NCI-H2107 treated with DMSO at 0.1 percent for 48 hours (cell line): ENCODE results near the gene SLCO4A1.
"Not testable (repeated sequence)": the region's sequence is repeated elsewhere in the genome, so short reads cannot be mapped to it uniquely, and the experiment has no call there.

ENCODE experiments used
- DNase-seq: peaks from one replicate; lab custom pipeline; 2025; ENCODE audit not compliant: unreplicated experiment; lab: John Stamatoyannopoulos, UW

The SLCO4A1 gene

DNA sequence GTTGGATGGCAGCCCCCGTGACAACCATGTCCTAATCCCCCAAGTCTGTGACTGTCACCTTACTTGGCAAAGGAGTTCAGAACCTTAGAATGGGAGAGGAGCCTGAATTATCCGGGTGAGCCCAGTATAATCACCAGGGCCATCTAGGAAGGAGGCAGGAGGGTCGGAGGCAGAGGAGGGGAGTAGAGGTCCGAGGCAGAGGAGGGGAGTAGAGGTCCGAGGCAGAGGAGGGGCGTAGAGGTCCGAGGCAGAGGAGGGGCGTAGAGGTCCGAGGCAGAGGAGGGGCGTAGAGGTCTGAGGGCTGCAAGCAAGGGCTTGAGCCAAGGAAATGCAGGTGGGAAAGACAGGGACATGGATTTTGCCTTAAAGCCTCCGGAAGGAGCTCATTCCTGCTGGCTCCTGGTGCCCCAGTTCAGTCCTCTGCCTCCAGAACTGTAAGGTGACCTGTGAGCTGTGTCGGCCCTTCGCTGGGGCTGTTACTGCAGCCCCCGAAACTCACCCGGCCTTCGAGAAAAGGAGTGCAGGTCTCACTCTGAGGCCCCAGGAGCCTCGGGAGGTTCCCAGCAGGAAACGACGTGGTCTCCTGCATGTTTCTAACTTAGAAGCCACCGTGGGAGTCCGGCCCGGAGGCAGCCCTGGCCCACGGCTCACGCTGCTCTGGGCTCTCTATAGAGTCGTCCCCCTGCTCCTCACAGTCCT lies 20.0 kb upstream of the SLCO4A1 start:
- no peak for DNase-seq

DNA sequence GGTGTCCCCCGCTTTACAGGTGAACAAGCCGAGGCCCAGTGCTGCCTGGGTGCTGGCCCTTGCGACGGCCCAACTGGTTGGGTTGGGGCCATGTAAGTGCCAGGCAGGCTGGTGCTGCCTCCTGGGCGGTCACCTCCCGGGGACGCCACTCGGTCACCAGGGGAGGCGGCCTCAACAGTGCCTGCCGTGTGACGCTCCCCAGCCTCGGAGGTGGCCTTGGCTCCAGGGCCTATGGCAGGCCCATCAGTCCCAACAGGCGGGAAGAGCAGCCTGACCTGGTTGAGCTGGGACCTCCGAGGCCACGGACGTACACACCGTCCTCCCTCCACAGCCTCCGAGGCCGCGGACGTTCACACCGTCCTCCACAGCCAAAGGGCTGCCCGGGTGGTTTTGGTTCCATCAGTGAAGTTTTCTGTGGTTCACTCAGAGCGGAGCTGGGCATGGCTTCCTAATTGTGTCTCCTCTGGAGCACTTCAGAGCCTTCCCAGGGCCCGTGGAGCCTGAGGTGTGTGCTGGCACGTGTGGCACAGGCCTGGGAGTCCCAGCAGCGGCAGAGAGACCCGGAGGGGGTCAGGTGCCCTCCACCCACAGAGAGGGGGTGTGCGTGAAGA lies 19.3 kb upstream of the SLCO4A1 start:
- DNase-seq: no peak

DNA sequence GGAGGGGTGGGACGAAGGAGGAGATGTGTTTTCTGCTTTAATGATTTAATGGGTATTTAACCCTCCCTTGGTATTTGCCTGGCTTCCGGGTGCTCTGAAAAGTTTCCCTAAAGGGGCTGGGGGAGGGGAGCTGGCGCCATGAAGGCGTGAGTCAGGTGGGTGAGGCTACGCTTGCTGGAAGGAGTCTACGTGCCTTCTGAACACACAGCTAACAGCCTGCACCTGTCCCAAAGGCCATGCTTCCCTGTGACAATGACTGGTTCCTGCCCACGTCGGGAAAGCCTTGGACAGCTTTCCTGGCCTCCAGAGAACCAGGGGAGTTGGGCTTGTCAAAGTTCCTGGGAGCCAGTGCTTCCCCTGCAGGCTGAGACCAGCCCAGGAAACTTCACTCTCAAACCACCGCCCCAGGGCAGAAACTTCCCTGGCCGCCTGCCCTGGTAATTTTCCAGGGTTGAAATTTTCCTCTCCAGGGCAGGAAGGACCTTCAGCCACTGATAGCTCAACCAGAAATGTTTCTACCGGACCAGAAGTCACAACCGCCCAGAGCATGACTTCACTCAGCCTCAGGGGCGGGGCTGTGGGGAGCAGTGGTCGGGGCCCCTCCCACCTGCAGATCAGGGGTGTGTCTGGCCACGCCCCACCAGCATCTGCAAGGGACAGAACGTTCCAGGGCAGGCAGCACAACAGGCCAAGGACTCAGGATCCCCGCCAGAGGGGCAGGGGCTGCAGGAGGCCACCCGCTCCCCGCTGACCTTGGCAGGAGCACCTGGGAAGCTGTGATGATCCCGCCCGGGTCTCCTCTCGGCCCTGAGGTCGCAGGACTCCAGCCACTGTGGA lies 18.6 kb upstream of the SLCO4A1 start:
- peak; percentile 23 for DNase-seq

GRCh38 chr20:62624325-62624690 lies 18.0 kb upstream of the SLCO4A1 start:
- peak; percentile 23 for DNase-seq

- DNase-seq: no peak
Observed at GRCh38 chr20:62624719-62625453, 17.4 kb upstream of the SLCO4A1 start.

- no peak for DNase-seq
Observed at GRCh38 chr20:62625516-62625915, 16.8 kb upstream of the SLCO4A1 start.

DNA sequence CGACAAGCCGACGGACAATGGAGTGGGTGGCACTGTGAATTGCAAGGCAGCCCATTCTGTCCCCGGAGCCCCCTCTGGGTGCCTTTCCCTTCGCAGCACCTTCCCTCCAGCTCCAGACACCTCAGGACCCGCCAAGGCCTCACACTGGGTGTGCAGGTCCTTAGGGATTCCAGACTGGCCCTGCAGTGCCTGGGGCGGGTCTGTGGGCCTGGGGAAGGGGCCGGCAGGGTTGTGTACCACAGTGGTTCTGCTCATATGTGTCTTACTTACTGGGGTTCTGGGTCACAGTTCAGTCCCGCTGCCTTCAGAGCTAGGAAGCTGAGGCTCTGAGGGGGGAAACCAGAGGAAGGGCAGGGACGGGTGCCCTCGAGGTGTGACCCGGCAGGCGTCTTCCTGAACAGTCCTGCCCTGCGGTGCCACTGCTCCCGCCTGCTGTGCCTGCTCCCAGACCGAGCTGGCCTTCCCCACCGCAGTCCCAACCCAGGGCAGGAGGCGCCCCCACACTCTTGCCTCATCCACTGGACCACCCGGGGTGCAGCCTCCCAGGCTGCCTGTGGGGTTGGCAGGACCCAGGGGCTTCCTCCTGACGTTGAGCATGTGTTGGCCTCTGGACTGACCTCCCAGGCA lies 16.3 kb upstream of the SLCO4A1 start:
- DNase-seq: no peak

GRCh38 chr20:62627425-62627824 lies 14.9 kb upstream of the SLCO4A1 start:
- not testable (repeated sequence) for DNase-seq

DNA sequence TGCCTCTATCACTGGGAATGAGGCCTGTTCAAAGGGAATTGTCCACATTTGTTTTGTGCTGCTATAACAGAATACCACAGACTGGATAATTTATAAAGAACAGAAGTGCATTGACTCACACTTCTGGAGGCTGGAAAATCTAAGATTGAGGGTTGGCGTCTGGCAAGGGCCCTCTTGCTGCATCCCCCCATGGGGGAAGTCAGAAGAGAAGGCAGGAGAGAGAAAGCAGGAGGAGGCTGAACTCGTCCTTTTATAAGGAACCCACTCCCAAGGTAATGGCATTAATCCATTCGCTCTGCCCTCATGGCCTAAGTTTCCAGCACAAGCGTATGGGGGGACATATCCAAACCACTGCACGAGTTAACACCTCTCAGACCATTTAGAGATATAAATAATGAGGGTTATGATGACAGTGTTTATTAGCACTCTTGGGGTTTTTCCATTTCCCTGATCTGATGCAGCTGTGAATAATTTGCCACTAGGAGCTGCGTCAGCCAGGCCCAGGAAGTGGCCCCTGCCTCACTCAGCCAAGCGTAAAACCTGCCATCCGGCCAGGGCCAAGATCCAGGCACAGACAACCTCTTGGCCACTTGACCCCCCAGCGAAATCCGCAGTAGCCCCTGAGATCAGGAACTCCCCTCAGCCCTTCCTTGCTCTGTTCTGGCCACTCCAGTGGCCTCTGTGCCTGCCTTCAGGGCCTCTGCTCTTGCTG lies 14.2 kb upstream of the SLCO4A1 start:
- no peak for DNase-seq

GRCh38 chr20:62628691-62629090 lies 13.6 kb upstream of the SLCO4A1 start:
- DNase-seq: no peak

GRCh38 chr20:62629864-62630470 lies 12.3 kb upstream of the SLCO4A1 start:
- DNase-seq: no peak

GRCh38 chr20:62631336-62632308 lies 10.7 kb upstream of the SLCO4A1 start:
- DNase-seq: peak; percentile 82

GRCh38 chr20:62632575-62633090 lies 9.7 kb upstream of the SLCO4A1 start:
- DNase-seq: peak; percentile 38

DNA sequence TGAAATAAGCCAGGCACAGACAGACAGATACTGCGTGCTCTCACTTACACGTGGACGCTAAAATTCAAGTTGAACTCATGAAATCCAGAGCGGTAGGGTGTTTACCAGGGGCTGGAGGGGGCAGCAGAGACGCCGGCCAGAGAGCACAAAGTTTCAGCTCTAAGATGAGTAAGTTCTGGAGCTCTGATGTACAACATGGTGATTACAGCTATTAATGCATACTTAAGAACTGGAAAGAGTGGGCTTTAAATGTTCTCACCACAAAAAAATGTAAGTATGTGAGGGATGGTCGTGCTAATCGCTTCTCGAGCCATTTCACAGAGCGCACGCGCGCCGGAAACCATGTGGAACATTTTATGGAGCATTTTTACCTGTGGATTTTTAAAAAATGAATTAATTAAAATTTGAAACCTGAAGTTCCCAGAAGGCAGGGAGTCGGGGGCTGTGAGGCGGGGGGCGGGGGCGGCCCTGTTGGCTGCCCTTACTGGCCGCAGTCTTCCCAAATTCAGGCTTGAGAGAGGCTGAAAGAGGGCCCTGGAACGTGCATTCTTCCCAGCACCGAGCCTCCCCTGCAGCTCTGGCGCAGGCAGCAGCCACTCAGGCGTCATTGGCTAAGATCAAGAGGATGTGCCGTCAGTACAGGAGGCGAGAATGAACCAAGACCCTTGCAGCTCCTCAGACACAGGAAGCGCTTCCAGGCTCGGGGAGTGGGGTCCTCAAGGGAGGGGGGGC lies 8.5 kb upstream of the SLCO4A1 start:
- no peak for DNase-seq

DNA sequence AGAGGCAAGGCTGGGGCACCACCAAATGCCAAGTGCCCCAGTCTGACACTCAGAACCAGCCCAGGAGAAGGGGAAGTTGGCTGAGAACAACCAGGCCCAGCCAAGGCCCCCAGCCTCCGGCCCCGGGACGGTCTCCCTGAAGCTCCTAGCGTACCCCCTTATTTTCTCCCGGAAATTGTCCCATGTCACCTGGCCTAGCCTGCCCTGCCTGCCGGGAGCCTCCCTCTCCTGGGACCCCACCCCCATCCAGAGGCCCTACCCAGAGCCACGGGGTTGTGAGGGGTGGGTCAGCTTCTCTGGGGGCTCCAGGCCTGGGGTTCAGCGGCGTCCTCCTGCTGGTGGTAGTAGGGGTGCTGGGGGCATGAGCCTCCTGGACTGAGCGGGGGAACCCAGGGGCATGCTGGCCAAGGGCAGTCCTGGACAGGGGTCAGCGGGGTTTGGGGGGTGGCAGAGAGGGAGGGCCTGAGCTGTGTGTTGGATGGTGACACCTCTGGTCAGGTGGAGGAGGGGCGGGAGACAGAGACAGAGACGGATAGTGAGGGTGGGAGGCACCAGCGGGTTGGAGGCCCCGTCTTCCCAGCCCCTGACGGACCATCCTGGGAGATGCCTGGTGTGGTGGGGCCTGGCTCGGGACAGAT lies 7.9 kb upstream of the SLCO4A1 start:
- DNase-seq: no peak

DNA sequence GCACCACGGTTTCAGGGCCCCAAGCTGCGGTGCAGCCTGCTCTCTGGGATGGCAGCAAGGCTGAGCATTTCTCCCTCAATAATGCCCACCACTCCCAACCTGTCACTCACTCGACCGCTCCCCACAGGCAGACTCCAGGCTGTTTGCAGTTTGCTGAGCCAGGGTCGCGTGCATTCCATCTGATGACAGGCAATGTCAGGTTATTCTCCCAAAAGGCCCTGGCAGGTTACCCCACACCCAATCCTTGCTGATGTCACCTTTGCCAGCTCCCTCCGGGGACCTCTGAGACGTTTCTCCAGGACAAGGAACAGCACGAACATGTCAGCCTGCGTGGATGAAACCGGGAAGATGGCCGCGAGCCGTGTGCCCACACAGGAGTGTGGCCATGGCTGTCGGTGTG lies 7.1 kb upstream of the SLCO4A1 start:
- no peak for DNase-seq

DNA sequence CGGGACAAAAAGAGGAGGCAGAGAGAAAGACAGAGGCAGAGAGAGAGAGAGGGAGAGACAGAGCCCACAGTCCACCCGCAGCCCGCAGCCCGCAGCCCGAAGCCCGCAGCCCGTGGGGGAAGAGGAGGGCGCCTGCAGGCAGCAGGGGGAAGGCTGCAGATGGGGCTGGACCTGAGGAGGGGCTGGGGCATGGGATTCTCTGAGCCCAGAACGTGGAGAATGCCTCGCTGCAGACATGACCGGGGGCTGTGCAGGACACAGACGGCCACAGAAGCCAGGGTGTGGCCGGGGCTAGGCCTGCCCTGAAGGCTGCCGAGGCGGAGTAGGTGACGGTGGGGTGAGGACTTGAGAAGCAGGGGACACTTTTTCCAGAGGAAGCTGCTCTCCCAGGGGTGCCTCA lies 6.5 kb upstream of the SLCO4A1 start:
- no peak for DNase-seq
